SK-N-SH (cell line): ENCODE data around the gene OCSTAMP.

Source experiments
- ELF1 ChIP-seq: IDR thresholded peaks from 2 replicates; pipeline ENCODE4 v1.4.0; 2012
- EP300 ChIP-seq, 2 experiments: IDR thresholded peaks; 2 replicates each; pipeline versions ENCODE4 v1.4.0 to v1.6.1; 2012; ENCODE audit warnings: borderline replicate concordance in 1 of 2, low read depth in 1 of 2, low read length in 1 of 2
- EZH2phosphoT487 ChIP-seq: fragments of 200-600 bp; sonication (generic); IDR thresholded peaks from 2 replicates; pipeline ENCODE4 v1.6.1; 2017; ENCODE audit warnings: low read depth, mixed run types, mild to moderate bottlenecking, antibody characterized with exemption, moderate library complexity, borderline replicate concordance
- GATA2 ChIP-seq: sonication (generic); formaldehyde crosslinking; IDR thresholded peaks from 2 replicates; pipeline ENCODE4 v1.5.0; 2020; ENCODE audit warnings: mild to moderate bottlenecking, missing genetic modification reagents
- MXI1 ChIP-seq: IDR thresholded peaks from 2 replicates; pipeline ENCODE4 v1.6.1; 2012; ENCODE audit warnings: mild to moderate bottlenecking, low read depth, low read length, improper control_type of control experiment
- POLR2AphosphoS5 ChIP-seq: IDR thresholded peaks from 2 replicates; pipeline ENCODE4 v1.6.1; 2012; ENCODE audit warnings: low read depth, low read length
- RAD21 ChIP-seq: IDR thresholded peaks from 2 replicates; pipeline ENCODE4 v1.6.1; 2012; ENCODE audit warnings: mild to moderate bottlenecking, low read length
- REST ChIP-seq: IDR thresholded peaks from 2 replicates; pipeline ENCODE4 v1.6.1; 2012; ENCODE audit warnings: mild to moderate bottlenecking, low read depth, low read length, moderate library complexity
- RXRA ChIP-seq: IDR thresholded peaks from 2 replicates; pipeline ENCODE4 v1.4.0; 2012; ENCODE audit warnings: low read depth, mild to moderate bottlenecking, borderline replicate concordance
- USF1 ChIP-seq: IDR thresholded peaks from 2 replicates; pipeline ENCODE4 v1.4.0; 2012; ENCODE audit warnings: low read depth, borderline replicate concordance
- YY1 ChIP-seq: IDR thresholded peaks from 2 replicates; pipeline ENCODE4 v1.4.0; 2012; ENCODE audit warnings: low read depth, mild to moderate bottlenecking
- TF ChIP-seq, protein P1 (sequence below): fragments of 200-600 bp; sonication (generic); IDR thresholded peaks from 2 replicates; pipeline ENCODE4 v1.6.1; 2017; ENCODE audit warnings: antibody characterized with exemption, mild to moderate bottlenecking, moderate library complexity
- TF ChIP-seq, protein P2 (sequence below): IDR thresholded peaks from 2 replicates; pipeline ENCODE4 v1.4.0; 2012; ENCODE audit warnings: low read depth

- TF ChIP-seq, protein P1, sequence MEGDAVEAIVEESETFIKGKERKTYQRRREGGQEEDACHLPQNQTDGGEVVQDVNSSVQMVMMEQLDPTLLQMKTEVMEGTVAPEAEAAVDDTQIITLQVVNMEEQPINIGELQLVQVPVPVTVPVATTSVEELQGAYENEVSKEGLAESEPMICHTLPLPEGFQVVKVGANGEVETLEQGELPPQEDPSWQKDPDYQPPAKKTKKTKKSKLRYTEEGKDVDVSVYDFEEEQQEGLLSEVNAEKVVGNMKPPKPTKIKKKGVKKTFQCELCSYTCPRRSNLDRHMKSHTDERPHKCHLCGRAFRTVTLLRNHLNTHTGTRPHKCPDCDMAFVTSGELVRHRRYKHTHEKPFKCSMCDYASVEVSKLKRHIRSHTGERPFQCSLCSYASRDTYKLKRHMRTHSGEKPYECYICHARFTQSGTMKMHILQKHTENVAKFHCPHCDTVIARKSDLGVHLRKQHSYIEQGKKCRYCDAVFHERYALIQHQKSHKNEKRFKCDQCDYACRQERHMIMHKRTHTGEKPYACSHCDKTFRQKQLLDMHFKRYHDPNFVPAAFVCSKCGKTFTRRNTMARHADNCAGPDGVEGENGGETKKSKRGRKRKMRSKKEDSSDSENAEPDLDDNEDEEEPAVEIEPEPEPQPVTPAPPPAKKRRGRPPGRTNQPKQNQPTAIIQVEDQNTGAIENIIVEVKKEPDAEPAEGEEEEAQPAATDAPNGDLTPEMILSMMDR = no peak
- TF ChIP-seq EZH2phosphoT487 (no peak), USF1 (no peak), POLR2AphosphoS5 (no peak), RAD21 (no peak), GATA2 (CRISPR knock-in tag) (no peak), EP300 (IDR thresholded peaks at IDR 0.05; ENCODE audit: borderline replicate concordance in 1 of 2, low read depth in 1 of 2, low read length in 1 of 2) (no peak), ELF1 (no peak), MXI1 (no peak), RXRA (no peak), YY1 (no peak), REST (no peak)
- TF ChIP-seq, protein P2, sequence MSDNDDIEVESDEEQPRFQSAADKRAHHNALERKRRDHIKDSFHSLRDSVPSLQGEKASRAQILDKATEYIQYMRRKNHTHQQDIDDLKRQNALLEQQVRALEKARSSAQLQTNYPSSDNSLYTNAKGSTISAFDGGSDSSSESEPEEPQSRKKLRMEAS = no peak
These were observed 34.1 kb upstream of the OCSTAMP start for GRCh38 chr20:46584508-46584907.
